ENCODE measurements around the gene KCNJ11. TPM values are rescaled to one million over a fixed set of nuclear protein-coding genes. Genes with fewer than 3 reads are reported as not detected.

The KCNJ11 gene
- total RNA-seq, 4 donors from 2014 or later = 1.7 to 5.1 (median 2.4) TPM

DNA sequence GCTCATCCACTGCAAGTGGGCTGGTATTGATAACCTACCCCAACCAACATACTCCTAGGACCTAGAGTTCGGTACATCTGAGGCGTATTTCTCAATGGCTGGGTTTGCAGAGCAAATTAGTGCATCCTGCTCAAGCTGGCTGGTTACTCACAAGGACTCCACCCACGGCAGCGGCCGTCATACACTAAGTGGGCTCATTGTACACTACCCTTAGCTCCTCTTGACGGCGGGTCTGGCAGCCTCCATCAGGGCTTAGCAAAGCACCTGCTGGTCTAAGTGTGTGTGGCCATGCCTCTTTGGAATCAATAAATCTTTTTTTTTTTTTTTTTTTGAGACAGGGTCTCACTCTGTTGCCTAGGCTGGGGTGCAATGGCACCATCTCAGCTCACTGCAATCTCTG lies 20.2 kb upstream of the KCNJ11 start:
- Histone ChIP-seq H3K4me1 (peaks cover 17% of the 10 kb centered on the region), H3K27me3 (peaks cover 3% of the 10 kb centered on the region), H3K27ac (no peak overlapping the region), H3K4me3 (no peak overlapping the region), H3K36me3 (no peaks in the 10 kb centered on the region), H3K9me3 (no peaks in the 10 kb centered on the region)
- no peak for DNase-seq (ENCODE audit: low spot score in 2 of 2)
- 96% methylated on average over 7 of the region's 7 CpGs for WGBS
- TF ChIP-seq EP300 (IDR thresholded peaks at IDR 0.05) (no peak), POLR2A (IDR thresholded peaks at IDR 0.05) (no peak), POLR2AphosphoS5 (IDR thresholded peaks at IDR 0.05) (no peak)
- TF ChIP-seq, protein P1, sequence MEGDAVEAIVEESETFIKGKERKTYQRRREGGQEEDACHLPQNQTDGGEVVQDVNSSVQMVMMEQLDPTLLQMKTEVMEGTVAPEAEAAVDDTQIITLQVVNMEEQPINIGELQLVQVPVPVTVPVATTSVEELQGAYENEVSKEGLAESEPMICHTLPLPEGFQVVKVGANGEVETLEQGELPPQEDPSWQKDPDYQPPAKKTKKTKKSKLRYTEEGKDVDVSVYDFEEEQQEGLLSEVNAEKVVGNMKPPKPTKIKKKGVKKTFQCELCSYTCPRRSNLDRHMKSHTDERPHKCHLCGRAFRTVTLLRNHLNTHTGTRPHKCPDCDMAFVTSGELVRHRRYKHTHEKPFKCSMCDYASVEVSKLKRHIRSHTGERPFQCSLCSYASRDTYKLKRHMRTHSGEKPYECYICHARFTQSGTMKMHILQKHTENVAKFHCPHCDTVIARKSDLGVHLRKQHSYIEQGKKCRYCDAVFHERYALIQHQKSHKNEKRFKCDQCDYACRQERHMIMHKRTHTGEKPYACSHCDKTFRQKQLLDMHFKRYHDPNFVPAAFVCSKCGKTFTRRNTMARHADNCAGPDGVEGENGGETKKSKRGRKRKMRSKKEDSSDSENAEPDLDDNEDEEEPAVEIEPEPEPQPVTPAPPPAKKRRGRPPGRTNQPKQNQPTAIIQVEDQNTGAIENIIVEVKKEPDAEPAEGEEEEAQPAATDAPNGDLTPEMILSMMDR (IDR thresholded peaks at IDR 0.05) = no peak

DNA sequence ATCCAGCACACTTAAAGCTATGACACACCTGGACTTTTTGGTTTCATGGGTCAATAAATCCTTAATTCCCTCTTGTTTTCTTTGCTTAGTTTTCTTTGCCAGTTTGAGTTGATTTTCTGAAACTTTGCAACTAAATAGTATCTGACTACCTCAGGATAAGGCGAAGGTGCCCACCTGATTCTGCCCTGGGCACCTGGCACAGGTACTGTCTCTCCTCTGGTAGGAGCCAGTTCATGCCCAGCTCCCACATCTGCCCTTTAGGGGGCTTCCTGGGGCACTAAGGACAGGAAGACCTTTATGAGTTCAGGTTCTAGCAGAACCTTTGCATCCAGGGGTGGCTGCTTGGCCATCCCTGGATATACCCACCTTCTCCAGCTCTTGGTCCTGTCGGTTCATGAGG lies 19.6 kb upstream of the KCNJ11 start:
- TF ChIP-seq POLR2A (IDR thresholded peaks at IDR 0.05) (no peak), POLR2AphosphoS5 (IDR thresholded peaks at IDR 0.05) (no peak), EP300 (IDR thresholded peaks at IDR 0.05) (no peak)
- TF ChIP-seq, protein P1 (IDR thresholded peaks at IDR 0.05) = no peak
- Histone ChIP-seq H3K9me3 (no peaks in the 10 kb centered on the region), H3K4me3 (no peak overlapping the region), H3K27me3 (no peaks in the 10 kb centered on the region), H3K36me3 (no peaks in the 10 kb centered on the region), H3K4me1 (peaks cover 17% of the 10 kb centered on the region), H3K27ac (no peak overlapping the region)
- no peak for DNase-seq (ENCODE audit: low spot score in 2 of 2)
- 77% methylated on average over 2 of the region's 2 CpGs for WGBS

DNA sequence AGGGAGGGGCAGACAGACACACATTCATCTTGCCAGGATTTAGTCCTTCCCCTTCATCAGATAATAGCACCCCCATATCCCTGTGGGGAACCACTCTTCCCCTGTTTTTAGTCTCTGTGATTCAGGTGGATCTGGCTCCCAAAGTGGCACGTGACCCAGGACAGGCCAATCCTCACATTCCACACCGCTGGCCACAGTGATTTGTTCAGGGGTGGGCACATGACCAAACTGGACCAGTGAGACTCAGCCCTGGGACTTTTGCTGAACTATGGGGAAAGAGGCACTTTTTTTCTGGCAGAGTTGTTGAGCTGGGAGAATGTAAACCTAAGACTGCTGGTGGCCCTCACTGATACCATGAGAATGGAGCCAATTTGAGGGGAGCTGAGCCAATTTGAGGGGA lies 19.1 kb upstream of the KCNJ11 start:
- WGBS = 83% methylated on average over 2 of the region's 2 CpGs
- no peaks in the 10 kb centered on the region for H3K9me3 ChIP-seq
- no peak for DNase-seq (ENCODE audit: low spot score in 2 of 2)
- H3K27me3 ChIP-seq = no peaks in the 10 kb centered on the region
- H3K27ac ChIP-seq = no peak overlapping the region
- TF ChIP-seq, protein P1 (IDR thresholded peaks at IDR 0.05) = no peak
- no peak for TF ChIP-seq POLR2AphosphoS5 (IDR thresholded peaks at IDR 0.05)
- no peak for TF ChIP-seq POLR2A (IDR thresholded peaks at IDR 0.05)
- TF ChIP-seq EP300 (IDR thresholded peaks at IDR 0.05) = no peak
- H3K4me1 ChIP-seq = peaks cover 17% of the 10 kb centered on the region
- no peaks in the 10 kb centered on the region for H3K36me3 ChIP-seq
- no peak overlapping the region for H3K4me3 ChIP-seq

DNA sequence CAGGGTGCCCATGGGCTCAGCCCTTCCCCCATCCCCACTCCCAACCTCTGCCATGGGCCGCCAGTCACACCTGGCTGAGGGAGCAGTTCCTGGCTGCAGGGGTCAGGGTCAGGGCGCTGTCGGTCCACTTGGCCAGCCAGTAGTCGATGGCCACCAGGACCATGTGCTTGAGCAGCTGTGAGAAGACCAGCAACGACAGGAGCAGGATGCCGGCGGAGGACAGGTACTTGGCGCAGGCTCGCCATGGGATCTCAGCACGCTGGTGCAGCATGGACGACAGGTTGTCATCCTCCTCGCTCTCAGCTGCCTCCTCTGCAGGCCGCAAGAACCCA lies 18.3 kb upstream of the KCNJ11 start:
- no peaks in the 10 kb centered on the region for H3K9me3 ChIP-seq
- no peaks in the 10 kb centered on the region for H3K27me3 ChIP-seq
- no peak overlapping the region for H3K27ac ChIP-seq
- TF ChIP-seq EP300 (IDR thresholded peaks at IDR 0.05) (no peak), POLR2A (IDR thresholded peaks at IDR 0.05) (no peak), POLR2AphosphoS5 (IDR thresholded peaks at IDR 0.05) (no peak)
- TF ChIP-seq, protein P1 (IDR thresholded peaks at IDR 0.05) = no peak
- H3K4me3 ChIP-seq = no peak overlapping the region
- WGBS = 82% methylated on average over 2 of the region's 13 CpGs
- peaks cover 17% of the 10 kb centered on the region for H3K4me1 ChIP-seq
- H3K36me3 ChIP-seq = no peaks in the 10 kb centered on the region
- DNase-seq (ENCODE audit: low spot score in 2 of 2) = no peak

DNA sequence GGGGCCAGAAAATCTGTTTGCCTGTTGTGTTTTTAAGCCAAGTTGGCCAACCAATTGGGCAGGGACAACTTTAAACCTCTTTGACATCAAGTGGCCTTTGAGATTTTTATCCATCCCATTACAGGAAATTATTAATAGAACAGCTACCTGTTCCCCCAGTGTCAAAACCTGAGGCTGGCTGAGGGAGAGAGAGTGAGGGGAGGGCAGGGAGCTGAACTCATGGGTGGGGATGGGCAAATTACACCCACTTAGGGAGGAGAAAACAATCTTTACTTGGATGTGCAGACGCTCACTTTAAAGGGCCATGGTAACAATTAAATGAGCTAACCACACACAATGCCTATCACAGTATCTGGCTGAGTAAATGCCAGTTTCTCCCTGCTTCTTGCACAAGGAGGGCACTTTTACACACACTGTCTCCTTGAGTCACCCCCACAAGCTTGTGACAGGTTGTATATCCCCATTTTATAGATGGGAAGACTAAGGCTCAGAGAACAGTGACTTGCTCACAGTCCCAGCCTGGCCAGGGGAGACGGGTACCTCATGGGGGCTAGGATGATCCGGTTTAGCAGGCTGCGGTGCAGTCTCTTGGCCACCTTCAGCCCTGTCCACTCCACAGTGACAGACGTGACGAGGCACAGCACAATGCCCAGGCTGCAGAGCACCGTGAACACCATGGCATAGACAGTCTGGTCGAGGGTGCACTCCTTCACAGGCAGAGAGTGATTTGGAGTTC lies 17.8 kb upstream of the KCNJ11 start:
- WGBS = 56% methylated on average over 1 of the region's 8 CpGs
- H3K27me3 ChIP-seq = no peaks in the 10 kb centered on the region
- H3K4me3 ChIP-seq = no peak overlapping the region
- H3K36me3 ChIP-seq = no peaks in the 10 kb centered on the region
- H3K27ac ChIP-seq = peak overlapping the region; percentile 34
- TF ChIP-seq EP300 (IDR thresholded peaks at IDR 0.05) = no peak
- no peak for DNase-seq (ENCODE audit: low spot score in 2 of 2)
- H3K4me1 ChIP-seq = peaks cover 17% of the 10 kb centered on the region
- H3K9me3 ChIP-seq = no peaks in the 10 kb centered on the region

All from suprapubic skin (tissue), 4 donors.